HG03139 (cell line): ENCODE results near the gene HACD2.
"Not testable (repeated sequence)": the region's sequence is repeated elsewhere in the genome, so short reads cannot be mapped to it uniquely, and the experiment has no call there.

Experiments
- ATAC-seq: cut with Tn5 transposase; IDR thresholded peaks from one replicate; pipeline ENCODE4 v1.9.1; 2021; ENCODE audit not compliant: unreplicated experiment

The HACD2 gene

DNA sequence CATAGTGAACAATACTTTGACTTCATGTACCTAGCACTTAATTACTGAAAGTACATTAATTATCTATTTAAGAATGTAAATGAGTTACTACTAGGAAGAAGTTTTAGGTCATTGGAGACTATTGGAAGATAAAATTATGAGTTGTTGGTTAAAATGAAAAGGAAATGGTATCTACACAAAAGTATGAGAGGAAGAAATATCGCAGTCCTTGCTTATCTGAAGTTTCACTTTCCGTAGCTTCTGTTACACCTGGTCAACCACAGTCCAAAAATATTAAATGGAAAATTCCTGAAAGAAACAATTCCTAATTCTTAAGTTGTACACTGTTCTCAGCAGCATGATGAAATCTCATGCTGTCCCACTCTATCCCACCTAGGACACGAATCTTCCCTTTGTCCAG lies 57.8 kb downstream of the HACD2 start:
- no peak for ATAC-seq

- no peak for ATAC-seq
Observed at GRCh38 chr3:123526474-123526873, 58.4 kb downstream of the HACD2 start.

DNA sequence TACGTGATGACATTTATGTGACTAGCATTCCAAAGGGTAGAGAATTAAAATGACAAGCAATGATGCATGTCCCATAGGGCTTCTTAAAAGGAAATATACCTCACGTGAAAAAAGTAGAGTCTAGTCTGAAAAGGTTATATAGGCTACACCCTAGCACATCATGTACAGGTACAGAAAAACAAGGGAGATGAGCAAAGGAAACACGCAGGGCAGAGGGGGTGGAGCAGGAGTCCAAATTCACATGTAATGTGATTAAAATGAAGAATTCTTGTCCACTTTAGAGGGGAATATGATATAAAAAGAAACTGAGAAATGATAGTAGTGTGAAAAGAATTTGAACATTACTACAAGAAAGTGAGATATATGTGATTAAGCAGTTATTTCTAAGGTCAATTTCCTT lies 59.4 kb downstream of the HACD2 start:
- ATAC-seq = no peak

DNA sequence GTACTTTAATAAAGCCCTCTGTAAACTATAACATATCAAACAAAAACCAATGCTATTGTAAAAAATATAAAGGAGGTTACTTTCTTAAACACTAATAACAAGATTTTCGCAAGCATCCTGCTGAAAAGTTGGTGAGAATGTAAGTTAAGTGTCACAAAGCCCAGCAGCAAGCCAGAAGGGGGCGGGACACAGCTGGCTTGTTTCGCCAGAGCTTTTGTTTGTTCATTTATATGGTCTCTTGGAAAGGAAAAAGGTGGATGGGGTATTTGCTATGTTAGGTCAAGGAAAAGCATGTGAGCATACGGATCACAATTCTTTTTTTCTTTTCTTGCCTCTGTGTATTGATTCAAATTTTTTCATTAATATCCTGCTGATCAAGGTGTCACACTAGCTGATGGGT lies 59.9 kb downstream of the HACD2 start:
- no peak for ATAC-seq

GRCh38 chr3:123523023-123523412 lies 61.8 kb downstream of the HACD2 start:
- ATAC-seq = no peak

- no peak for ATAC-seq
Observed at GRCh38 chr3:123522320-123523022, 62.4 kb downstream of the HACD2 start.

DNA sequence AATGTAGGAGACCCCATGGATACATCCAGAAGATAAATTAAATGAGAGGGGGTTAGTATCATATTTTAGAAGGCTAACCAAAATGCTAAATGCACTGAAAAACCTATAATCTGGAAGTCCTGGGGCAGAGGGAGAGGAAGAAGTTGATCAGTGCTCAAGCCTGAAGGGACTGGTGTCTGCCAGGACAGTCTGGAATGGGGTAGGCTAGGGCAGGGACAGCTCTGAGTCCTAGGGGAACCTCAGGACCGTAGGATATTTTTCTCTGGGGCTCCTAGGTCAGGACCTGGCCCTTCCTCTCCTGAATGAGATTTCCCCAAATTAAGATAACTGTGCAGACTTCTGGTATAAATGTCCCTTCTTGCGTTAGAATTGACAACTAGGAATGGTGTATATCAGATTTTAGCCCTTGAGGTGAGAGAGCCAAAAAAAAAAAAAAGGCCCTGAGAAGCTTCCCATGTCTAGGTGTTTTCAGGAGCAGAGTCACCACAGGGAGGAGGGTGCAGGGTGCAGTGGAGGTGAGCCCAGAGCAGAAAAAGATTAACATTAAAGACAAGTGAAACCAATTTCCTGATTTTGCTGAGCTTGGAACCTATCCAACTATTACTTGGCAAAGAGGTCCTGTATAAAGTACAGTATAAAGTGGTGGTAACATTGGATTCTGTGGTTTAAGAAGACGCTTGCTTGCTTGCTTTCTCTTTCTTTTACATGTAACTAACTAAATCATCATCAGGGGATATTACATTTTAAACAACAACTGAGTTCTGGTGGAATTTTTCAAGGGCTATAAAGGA lies 63.5 kb downstream of the HACD2 start:
- ATAC-seq = no peak

DNA sequence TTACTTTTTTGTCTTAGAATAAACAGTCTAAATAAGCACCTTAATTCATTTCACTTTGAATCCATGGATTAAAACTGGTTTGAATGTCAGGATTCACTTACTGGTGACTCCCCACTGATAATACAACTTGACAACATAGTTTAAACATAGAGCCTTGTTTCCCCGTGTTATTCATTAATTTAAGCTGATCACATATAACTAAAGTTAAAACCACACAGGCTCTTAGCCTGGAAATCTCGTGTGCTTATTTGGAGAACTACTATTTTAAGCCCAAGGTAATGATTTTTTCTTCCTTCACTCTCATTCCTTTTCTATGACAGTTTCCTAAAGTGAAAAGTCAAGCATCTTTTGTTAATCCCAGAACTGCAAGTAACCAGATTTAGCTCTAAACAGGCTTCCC lies 64.2 kb downstream of the HACD2 start:
- no peak for ATAC-seq

DNA sequence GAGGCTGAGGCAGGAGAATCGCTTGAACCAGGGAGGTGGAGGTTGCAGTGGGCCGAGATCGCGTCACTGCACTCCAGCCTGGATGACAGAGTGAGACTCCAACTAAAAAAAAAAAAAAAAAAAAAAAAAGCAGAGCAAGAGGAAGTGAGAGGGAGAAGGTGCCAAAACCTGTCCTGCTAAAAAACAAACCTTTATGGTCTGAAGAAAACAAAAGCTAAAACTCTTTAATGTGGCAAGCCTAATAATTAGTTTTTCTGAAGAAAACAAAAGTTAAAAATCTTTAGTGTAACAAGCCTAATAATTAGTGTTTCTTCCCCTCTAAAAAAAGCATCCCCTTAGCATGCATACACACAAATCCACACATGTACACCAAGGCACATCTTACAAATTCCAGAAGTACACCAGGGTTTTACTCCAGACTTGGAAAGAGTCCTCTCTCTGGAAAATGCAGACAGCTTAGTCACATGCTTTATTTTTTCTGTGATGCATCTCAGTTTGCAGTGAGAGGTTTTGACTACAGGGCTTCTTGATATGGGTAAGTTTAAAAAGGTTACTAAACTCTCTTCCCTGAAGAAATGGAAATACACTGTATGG lies 65.9 kb downstream of the HACD2 start:
- ATAC-seq = no peak

- ATAC-seq = no peak
Observed at GRCh38 chr3:123511726-123512125, 73.1 kb downstream of the HACD2 start.

DNA sequence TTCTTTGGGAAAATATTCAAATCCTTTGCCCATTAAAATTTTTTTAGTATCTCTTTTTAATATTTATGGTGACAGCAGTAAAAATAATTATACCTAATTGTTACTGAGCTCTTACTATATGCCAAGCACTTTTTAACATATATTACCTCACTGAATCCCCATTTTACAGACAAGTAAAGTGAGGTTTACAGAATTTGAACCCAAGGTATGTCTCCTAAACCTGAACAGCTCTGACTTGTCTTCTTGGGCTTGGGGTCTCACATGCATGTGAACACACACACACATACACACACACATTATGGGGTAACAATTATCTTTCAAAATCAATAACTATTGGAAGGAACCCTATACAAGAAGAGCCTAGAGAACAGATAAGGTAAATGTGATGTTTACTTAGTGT lies 73.8 kb downstream of the HACD2 start:
- ATAC-seq = no peak

DNA sequence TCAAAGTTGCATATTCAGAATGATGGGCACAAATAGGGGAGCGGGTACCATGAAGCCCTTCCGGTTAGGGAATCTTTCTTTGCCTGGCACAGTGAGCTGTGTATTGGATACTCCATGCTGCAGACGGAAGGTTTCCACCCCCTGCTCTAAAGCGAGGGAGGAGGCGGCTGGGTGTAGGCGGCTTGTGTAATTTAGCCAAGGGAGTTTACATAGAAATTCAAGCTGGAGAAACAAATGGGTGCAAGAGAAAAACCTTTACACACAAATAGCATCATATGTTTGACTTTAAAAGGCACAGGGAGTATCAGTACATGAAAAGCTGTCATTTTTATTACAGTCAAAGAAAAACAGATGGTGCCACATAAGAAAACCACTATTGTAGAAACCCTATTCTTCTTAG lies 76.7 kb downstream of the HACD2 start:
- ATAC-seq = no peak

- ATAC-seq = no peak
Observed at GRCh38 chr3:123505820-123506219, 79.0 kb downstream of the HACD2 start.

DNA sequence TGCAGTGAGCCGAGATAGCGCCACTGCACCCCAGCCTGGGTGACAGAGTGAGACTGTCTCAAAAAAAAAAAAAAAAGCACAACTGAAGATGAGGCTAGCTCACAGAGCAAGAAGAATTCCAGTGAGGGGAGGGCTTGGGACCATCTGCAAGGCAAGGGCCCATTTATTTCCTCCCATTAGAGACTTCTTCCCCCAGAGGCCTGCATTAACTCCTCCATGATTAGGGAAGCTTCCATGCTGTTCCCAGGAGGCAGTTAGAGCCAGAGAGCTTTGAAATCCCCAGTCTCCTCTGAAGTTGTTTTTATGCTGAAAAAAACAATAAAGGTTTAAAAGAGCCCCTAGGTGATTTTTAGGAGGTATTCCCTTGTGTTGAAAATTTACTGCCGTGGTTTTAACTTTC lies 81.7 kb downstream of the HACD2 start:
- ATAC-seq = no peak

- no peak for ATAC-seq
Observed at GRCh38 chr3:123499322-123499721, 85.5 kb downstream of the HACD2 start.

DNA sequence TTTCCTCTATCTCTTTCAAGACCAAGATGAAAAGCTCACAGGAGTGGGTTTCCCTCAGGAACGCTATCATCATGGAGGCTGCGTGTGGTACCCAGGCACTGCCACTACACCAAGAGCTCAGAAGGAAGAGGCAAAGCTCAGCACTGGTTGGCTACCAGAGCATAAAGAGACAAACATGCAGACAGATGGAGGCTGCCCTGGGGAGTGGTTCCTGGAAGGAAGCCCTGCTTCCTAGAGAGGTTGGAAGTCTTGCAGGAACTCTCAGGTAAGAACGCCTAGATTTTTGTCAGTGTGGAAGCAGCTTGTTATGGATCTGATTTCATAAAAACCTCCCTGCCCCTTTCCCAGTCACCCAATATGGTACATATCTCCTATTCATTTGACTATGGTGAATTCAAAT lies 86.1 kb downstream of the HACD2 start:
- ATAC-seq = no peak

DNA sequence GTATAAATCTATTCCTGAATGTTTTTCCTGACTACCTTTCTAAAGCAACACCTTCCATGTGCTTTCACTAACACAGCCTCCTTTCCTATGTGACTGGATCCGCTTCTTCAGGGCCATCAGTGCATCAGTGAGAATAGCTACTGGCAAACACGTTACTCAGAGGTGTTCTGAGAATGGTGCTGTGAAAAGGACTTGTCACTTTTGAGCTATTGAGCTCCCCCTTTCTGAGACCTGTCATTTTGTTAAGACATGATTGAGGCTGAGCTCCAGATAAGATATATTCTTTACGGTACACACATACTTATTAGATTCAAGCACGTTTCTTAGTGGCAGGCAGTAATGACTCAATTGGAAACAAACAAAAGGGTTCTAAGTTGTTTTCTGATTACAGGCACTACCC lies 90.9 kb downstream of the HACD2 start:
- no peak for ATAC-seq

DNA sequence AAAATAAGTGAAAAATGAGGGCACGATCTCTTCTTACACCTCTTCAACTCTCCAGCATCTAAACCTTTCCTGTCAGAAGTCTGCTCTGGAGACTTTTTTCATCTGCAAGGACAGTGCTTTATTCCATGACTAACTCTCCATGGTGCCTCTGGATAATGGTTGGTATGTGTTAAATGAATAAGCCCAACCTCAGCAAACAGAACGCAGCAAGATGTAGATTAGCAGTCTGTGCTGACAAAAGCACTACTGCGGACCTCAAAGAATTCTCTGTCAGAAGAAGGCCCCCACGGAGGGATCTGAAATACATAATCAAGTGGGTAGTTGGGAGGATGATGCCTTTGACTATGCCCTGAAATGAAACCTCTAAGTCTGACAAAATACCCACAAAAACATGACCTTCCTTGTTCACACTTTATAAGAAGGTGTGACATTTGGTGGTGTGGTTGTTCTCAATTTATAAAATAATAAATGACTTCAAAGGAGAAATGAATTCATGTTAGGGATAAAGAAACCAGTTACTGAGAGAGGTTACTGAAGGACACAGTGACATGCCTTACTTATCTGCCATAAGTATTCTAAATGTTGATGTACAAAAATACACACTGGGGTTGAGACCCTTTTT lies 92.8 kb downstream of the HACD2 start:
- ATAC-seq = no peak

GRCh38 chr3:123489400-123490004 lies 95.4 kb downstream of the HACD2 start:
- no peak for ATAC-seq

DNA sequence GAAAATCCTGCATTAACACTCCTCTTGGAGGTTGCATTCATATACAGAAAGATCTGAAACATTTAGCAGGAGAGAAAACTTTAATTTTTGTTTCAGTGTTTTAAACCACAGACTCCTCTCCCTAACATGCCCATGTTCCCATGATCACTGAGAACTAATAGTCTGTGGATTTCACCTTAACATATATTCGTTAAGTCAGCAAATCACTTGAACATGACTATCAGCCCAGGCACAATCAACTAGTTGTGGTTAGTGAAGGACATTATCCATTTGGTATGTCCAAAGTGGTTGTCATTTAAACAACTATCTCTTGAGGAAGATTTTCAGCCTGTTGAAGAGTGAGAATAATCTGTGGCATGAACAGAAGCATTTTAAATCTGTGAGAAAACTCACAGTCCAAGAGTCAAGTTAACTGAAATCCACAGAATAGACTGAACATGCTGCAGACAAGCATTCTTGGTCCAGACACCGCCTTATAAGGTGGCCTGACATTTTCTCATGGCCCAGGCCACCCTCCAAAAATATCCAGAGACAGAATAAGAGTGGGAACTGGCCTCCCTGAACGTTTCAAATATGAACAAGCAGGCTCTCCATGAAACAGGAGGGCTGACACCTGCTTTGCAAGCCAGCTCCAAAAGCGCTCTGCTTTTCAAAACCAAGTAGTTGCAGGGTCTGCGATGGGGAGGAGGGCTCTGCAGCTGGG lies 96.1 kb downstream of the HACD2 start:
- ATAC-seq = no peak

GRCh38 chr3:123487063-123487462 lies 97.8 kb downstream of the HACD2 start:
- not testable (repeated sequence) for ATAC-seq
